ENCODE data around the gene AP1B1. TPM values are rescaled to one million over a fixed set of nuclear protein-coding genes. Genes with fewer than 3 reads are reported as not detected.

The AP1B1 gene
- total RNA-seq, 1 donor from 2014 or later: 42.0 TPM

- H3K27ac Mint-ChIP-seq (ENCODE audit: unreplicated experiment): peak overlapping the region; percentile 85
These were observed 79.5 kb downstream of the AP1B1 start for GRCh38 chr22:29308791-29309262.

GRCh38 chr22:29308148-29308790 lies 80.1 kb downstream of the AP1B1 start:
- TF ChIP-seq CTCF (IDR thresholded peaks at IDR 0.05): no peak
- Mint-ChIP-seq H3K4me1 (ENCODE audit: unreplicated experiment) (peaks cover 46% of the 10 kb centered on the region), H3K27ac (ENCODE audit: unreplicated experiment) (peak overlapping the region; percentile 85), H3K27me3 (ENCODE audit: unreplicated experiment) (no peaks in the 10 kb centered on the region), H3K36me3 (ENCODE audit: unreplicated experiment) (no peaks in the 10 kb centered on the region), H3K9me3 (ENCODE audit: unreplicated experiment) (no peaks in the 10 kb centered on the region), H3K4me3 (ENCODE audit: unreplicated experiment) (peak overlapping the region; percentile 26)
- DNase-seq (ENCODE audit: extremely low spot score, unreplicated experiment): no peak

More at GRCh38 chr22:29308791-29309262, 79.5 kb downstream of the AP1B1 start:
- Mint-ChIP-seq H3K36me3 (ENCODE audit: unreplicated experiment) (no peaks in the 10 kb centered on the region), H3K4me1 (ENCODE audit: unreplicated experiment) (peaks cover 43% of the 10 kb centered on the region), H3K27me3 (ENCODE audit: unreplicated experiment) (peaks cover 2% of the 10 kb centered on the region), H3K4me3 (ENCODE audit: unreplicated experiment) (peak overlapping the region; percentile 26), H3K9me3 (ENCODE audit: unreplicated experiment) (no peaks in the 10 kb centered on the region)
- DNase-seq (ENCODE audit: extremely low spot score, unreplicated experiment): no peak
- no peak for TF ChIP-seq CTCF (IDR thresholded peaks at IDR 0.05)

- Mint-ChIP-seq H3K4me1 (ENCODE audit: unreplicated experiment) (peaks cover 51% of the 10 kb centered on the region), H3K36me3 (ENCODE audit: unreplicated experiment) (no peaks in the 10 kb centered on the region), H3K27ac (ENCODE audit: unreplicated experiment) (peak overlapping the region; percentile 85), H3K27me3 (ENCODE audit: unreplicated experiment) (no peaks in the 10 kb centered on the region), H3K4me3 (ENCODE audit: unreplicated experiment) (peak overlapping the region; percentile 84), H3K9me3 (ENCODE audit: unreplicated experiment) (no peaks in the 10 kb centered on the region)
- TF ChIP-seq CTCF (IDR thresholded peaks at IDR 0.05): no peak
- no peak for DNase-seq (ENCODE audit: extremely low spot score, unreplicated experiment)
These were observed 80.7 kb downstream of the AP1B1 start for GRCh38 chr22:29307596-29308147.

GRCh38 chr22:29306835-29307595 lies 81.4 kb downstream of the AP1B1 start:
- peak overlapping the region; percentile 84 for H3K4me3 Mint-ChIP-seq (ENCODE audit: unreplicated experiment)
- peak; percentile 5 for TF ChIP-seq CTCF (IDR thresholded peaks at IDR 0.05)
- DNase-seq (ENCODE audit: extremely low spot score, unreplicated experiment): peak; percentile 94
- H3K4me1 Mint-ChIP-seq (ENCODE audit: unreplicated experiment): peaks cover 56% of the 10 kb centered on the region
- no peaks in the 10 kb centered on the region for H3K36me3 Mint-ChIP-seq (ENCODE audit: unreplicated experiment)
- peak overlapping the region; percentile 85 for H3K27ac Mint-ChIP-seq (ENCODE audit: unreplicated experiment)
- no peaks in the 10 kb centered on the region for H3K27me3 Mint-ChIP-seq (ENCODE audit: unreplicated experiment)
- no peaks in the 10 kb centered on the region for H3K9me3 Mint-ChIP-seq (ENCODE audit: unreplicated experiment)
